Hepatocyte (in vitro differentiated cells): ENCODE results near the gene GANC. TPM values are rescaled to one million over a fixed set of nuclear protein-coding genes. Genes with fewer than 3 reads are reported as not detected.

ENCODE experiments used
- DNase-seq: peaks from one replicate; pipeline ENCODE4 v3.0.0-alpha.2; 2016; ENCODE audit warnings: low spot score
- H2AFZ ChIP-seq: fragments of 200-600 bp; sonication (generic); 2 replicates; pipeline ENCODE4 v1.6.0; 2016; ENCODE audit warnings: antibody characterized with exemption, mild to moderate bottlenecking
- H3K27ac ChIP-seq: fragments of 200-600 bp; sonication (generic); 2 replicates; pipeline ENCODE4 v1.5.1; 2016; ENCODE audit warnings: mild to moderate bottlenecking
- H3K27me3 ChIP-seq: fragments of 200-600 bp; sonication (generic); 2 replicates; pipeline ENCODE4 v1.6.1; 2016
- H3K36me3 ChIP-seq: fragments of 200-600 bp; sonication (generic); replicated peaks from 2 replicates; pipeline ENCODE4 v1.5.1; 2016; ENCODE audit warnings: low read depth; ENCODE audit not compliant: insufficient read depth
- H3K4me1 ChIP-seq: fragments of 200-600 bp; sonication (generic); 2 replicates; pipeline ENCODE4 v1.5.1; 2016; ENCODE audit warnings: mild to moderate bottlenecking, moderate library complexity; ENCODE audit not compliant: insufficient read depth
- H3K4me2 ChIP-seq: fragments of 200-600 bp; sonication (generic); 2 replicates; pipeline ENCODE4 v1.6.0; 2016
- H3K4me3 ChIP-seq: fragments of 200-600 bp; sonication (generic); 2 replicates; pipeline ENCODE4 v1.5.1; 2016; ENCODE audit warnings: mild to moderate bottlenecking
- H3K79me2 ChIP-seq: fragments of 200-600 bp; sonication (generic); 2 replicates; pipeline ENCODE4 v1.6.0; 2017; ENCODE audit warnings: mild to moderate bottlenecking
- H3K9me2 ChIP-seq: fragments of 200-600 bp; sonication (generic); replicated peaks from 2 replicates; pipeline ENCODE4 v1.6.0; 2017; ENCODE audit warnings: mild to moderate bottlenecking; ENCODE audit not compliant: insufficient read depth
- H3K9me3 ChIP-seq: fragments of 200-600 bp; sonication (generic); 2 replicates; pipeline ENCODE4 v1.5.1; 2016; ENCODE audit warnings: low read depth, mild to moderate bottlenecking
- H4K20me1 ChIP-seq: fragments of 200-600 bp; sonication (generic); 2 replicates; pipeline ENCODE4 v1.6.0; 2016; ENCODE audit warnings: mild to moderate bottlenecking; ENCODE audit not compliant: insufficient read depth, poor library complexity, severe bottlenecking
- CTCF ChIP-seq: fragments of 200-600 bp; sonication (generic); IDR thresholded peaks from 2 replicates; pipeline ENCODE4 v1.5.1; 2016; ENCODE audit warnings: antibody characterized with exemption, mild to moderate bottlenecking; ENCODE audit not compliant: poor library complexity
- EZH2 ChIP-seq: fragments of 200-600 bp; sonication (generic); IDR thresholded peaks from 2 replicates; pipeline ENCODE4 v1.6.1; 2016; ENCODE audit warnings: antibody characterized with exemption, mild to moderate bottlenecking, borderline replicate concordance
- EZH2phosphoT487 ChIP-seq: fragments of 200-600 bp; sonication (generic); IDR thresholded peaks from one replicate; pipeline ENCODE4 v1.6.1; 2018; ENCODE audit warnings: antibody characterized with exemption, mild to moderate bottlenecking, low read depth, moderate library complexity; ENCODE audit not compliant: unreplicated experiment, severe bottlenecking
- WGBS: methylation state at CpG from one replicate; pipeline ENCODE4 v1.1.6; 2016; ENCODE audit warnings: low lambda C conversion rate; ENCODE audit errors: missing lambda C conversion rate; 5-methylcytosine and 5-hydroxymethylcytosine counted together
- polyA plus RNA-seq: library from polyadenylated mRNA; unstranded; fragments of >200 nt; fragmentation: Nextera tagmentation; extraction: Ambion mirVana; gene quantifications from 2 replicates; pipeline ENCODE4 v1.2.1, GENCODE V29; 2016
- total RNA-seq: library from RNA; depleted of rRNA; stranded (reverse); fragments of >200 nt; gene quantifications from 2 replicates; pipeline ENCODE4 v1.2.3, GENCODE V29; 2014

GANC gene
- total and polyA plus RNA-seq, 2 experiments from 2014 or later: 9.1 to 11.2 TPM

- Histone ChIP-seq H3K27ac (peak overlapping the region; percentile 35), H3K79me2 (no peaks in the 10 kb centered on the region), H3K4me3 (no peak overlapping the region), H4K20me1 (no peaks in the 10 kb centered on the region), H3K9me2 (no peaks in the 10 kb centered on the region), H3K36me3 (no peaks in the 10 kb centered on the region), H3K4me2 (no peak overlapping the region), H3K9me3 (no peaks in the 10 kb centered on the region), H2AFZ (no peak overlapping the region), H3K4me1 (no peaks in the 10 kb centered on the region), H3K27me3 (no peaks in the 10 kb centered on the region)
- TF ChIP-seq CTCF (no peak), EZH2 (no peak), EZH2phosphoT487 (no peak)
- DNase-seq: no peak
- WGBS: 75% methylated on average over 12 of the region's 12 CpGs
Observed at GRCh38 chr15:42385980-42386700, 113.1 kb downstream of the GANC start.

- WGBS: 87% methylated on average over 8 of the region's 8 CpGs
- no peaks in the 10 kb centered on the region for H3K9me2 ChIP-seq
- H3K4me1 ChIP-seq: peaks cover 8% of the 10 kb centered on the region
- H3K79me2 ChIP-seq: no peaks in the 10 kb centered on the region
- H4K20me1 ChIP-seq: no peaks in the 10 kb centered on the region
- no peaks in the 10 kb centered on the region for H3K36me3 ChIP-seq
- H3K4me3 ChIP-seq: no peak overlapping the region
- H3K27me3 ChIP-seq: no peaks in the 10 kb centered on the region
- DNase-seq: no peak
- no peak for TF ChIP-seq EZH2
- TF ChIP-seq EZH2phosphoT487: no peak
- TF ChIP-seq CTCF: no peak
- no peak overlapping the region for H2AFZ ChIP-seq
- no peak overlapping the region for H3K27ac ChIP-seq
- no peak overlapping the region for H3K4me2 ChIP-seq
- H3K9me3 ChIP-seq: no peaks in the 10 kb centered on the region
Observed at GRCh38 chr15:42387603-42388002, 114.6 kb downstream of the GANC start.

GRCh38 chr15:42392309-42393024 is 119.5 kb downstream of the GANC start:
- no peaks in the 10 kb centered on the region for H3K79me2 ChIP-seq
- DNase-seq: peak; percentile 92
- H4K20me1 ChIP-seq: no peaks in the 10 kb centered on the region
- no peaks in the 10 kb centered on the region for H3K9me3 ChIP-seq
- no peaks in the 10 kb centered on the region for H3K27me3 ChIP-seq
- H3K9me2 ChIP-seq: no peaks in the 10 kb centered on the region
- H3K36me3 ChIP-seq: no peaks in the 10 kb centered on the region
- H2AFZ ChIP-seq: no peak overlapping the region
- peaks cover 26% of the 10 kb centered on the region for H3K4me1 ChIP-seq
- 57% methylated on average over 11 of the region's 11 CpGs for WGBS
- peak overlapping the region; percentile 64 for H3K4me2 ChIP-seq
- H3K4me3 ChIP-seq: no peak overlapping the region
- TF ChIP-seq EZH2 (no peak), EZH2phosphoT487 (no peak), CTCF (no peak)
- peak overlapping the region; percentile 100 for H3K27ac ChIP-seq
